Measurements from ENCODE around the gene PLEK. TPM values are rescaled to one million over a fixed set of nuclear protein-coding genes. Genes with fewer than 3 reads are reported as not detected.

Gene PLEK
- total RNA-seq, 4 donors from 2014 or later: 3.0 to 5.2 (median 4.6) TPM; not detected in 1

DNA sequence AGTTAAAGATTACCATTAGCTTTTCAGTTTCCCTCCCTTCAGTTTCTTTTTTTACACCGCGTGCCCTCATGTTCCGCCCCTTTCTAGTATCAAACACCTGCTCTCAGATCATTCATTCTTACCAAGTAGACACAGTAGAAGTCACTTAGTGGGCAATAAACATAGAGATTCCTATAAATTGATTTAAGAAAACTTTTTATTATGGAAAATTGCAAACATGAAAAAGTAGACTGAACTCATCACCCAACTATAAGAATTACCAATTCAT is 24.1 kb upstream of the PLEK start:
- Histone ChIP-seq H3K27me3 (peaks cover 3% of the 10 kb centered on the region), H3K36me3 (no peaks in the 10 kb centered on the region), H3K4me1 (no peaks in the 10 kb centered on the region), H3K4me3 (no peak overlapping the region), H3K27ac (no peak overlapping the region), H3K9me3 (no peaks in the 10 kb centered on the region)
- TF ChIP-seq POLR2A (IDR thresholded peaks at IDR 0.05): no peak
- no peak for TF ChIP-seq EP300 (IDR thresholded peaks at IDR 0.05; ENCODE audit: low read depth)
- TF ChIP-seq POLR2AphosphoS5 (IDR thresholded peaks at IDR 0.05): no peak
- TF ChIP-seq, protein P1, sequence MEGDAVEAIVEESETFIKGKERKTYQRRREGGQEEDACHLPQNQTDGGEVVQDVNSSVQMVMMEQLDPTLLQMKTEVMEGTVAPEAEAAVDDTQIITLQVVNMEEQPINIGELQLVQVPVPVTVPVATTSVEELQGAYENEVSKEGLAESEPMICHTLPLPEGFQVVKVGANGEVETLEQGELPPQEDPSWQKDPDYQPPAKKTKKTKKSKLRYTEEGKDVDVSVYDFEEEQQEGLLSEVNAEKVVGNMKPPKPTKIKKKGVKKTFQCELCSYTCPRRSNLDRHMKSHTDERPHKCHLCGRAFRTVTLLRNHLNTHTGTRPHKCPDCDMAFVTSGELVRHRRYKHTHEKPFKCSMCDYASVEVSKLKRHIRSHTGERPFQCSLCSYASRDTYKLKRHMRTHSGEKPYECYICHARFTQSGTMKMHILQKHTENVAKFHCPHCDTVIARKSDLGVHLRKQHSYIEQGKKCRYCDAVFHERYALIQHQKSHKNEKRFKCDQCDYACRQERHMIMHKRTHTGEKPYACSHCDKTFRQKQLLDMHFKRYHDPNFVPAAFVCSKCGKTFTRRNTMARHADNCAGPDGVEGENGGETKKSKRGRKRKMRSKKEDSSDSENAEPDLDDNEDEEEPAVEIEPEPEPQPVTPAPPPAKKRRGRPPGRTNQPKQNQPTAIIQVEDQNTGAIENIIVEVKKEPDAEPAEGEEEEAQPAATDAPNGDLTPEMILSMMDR (IDR thresholded peaks at IDR 0.05): no peak
- intact Hi-C loops (cut with DNase I; ENCODE audit: low total_unique reads): no loop called here
- WGBS, 2 donors (ENCODE audit: low coverage in 1 of 2): 67 to 70% methylated on average over 3 of the region's 3 CpGs
- DNase-seq: no peak
- in situ Hi-C loops (cut with MboI; ENCODE audit: low pct_ligation_motif_present in 1 of 4, low pct_unique_long_range_greater_than_20kb in 1 of 4, low sequenced_read_pairs in 3 of 4): no loop called here

DNA sequence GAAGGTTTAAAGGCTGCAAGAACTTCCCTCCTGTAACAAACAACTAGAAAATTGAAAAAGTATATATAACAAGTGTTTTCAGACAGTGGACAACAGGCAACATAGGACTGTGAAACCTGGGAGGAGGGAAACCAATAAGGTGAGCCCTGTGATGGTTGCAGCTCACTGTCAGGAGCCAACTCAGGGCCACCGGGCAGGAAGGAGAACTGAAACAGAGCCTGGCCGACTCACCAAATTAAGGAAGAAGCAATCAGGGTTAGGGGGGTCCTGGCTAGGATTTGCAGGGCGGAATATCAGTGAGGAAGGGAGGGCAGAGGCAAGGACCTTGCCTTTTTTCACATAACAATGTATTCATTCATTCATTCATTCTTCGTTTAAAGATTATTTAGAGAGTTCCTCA is 23.5 kb upstream of the PLEK start:
- 62 to 79% methylated on average over 3 to 4 of the region's 4 CpGs for WGBS, 2 donors (ENCODE audit: low coverage in 1 of 2)
- no peak for DNase-seq
- Histone ChIP-seq H3K9me3 (no peaks in the 10 kb centered on the region), H3K27ac (no peak overlapping the region), H3K4me1 (no peaks in the 10 kb centered on the region), H3K4me3 (no peak overlapping the region), H3K27me3 (peaks cover 6% of the 10 kb centered on the region), H3K36me3 (no peaks in the 10 kb centered on the region)
- in situ Hi-C loops (cut with MboI; ENCODE audit: low pct_ligation_motif_present in 1 of 4, low pct_unique_long_range_greater_than_20kb in 1 of 4, low sequenced_read_pairs in 3 of 4): no loop called here
- intact Hi-C loops (cut with DNase I; ENCODE audit: low total_unique reads): no loop called here
- TF ChIP-seq EP300 (IDR thresholded peaks at IDR 0.05; ENCODE audit: low read depth) (no peak), POLR2A (IDR thresholded peaks at IDR 0.05) (no peak), POLR2AphosphoS5 (IDR thresholded peaks at IDR 0.05) (no peak)
- TF ChIP-seq, protein P1 (IDR thresholded peaks at IDR 0.05): no peak

DNA sequence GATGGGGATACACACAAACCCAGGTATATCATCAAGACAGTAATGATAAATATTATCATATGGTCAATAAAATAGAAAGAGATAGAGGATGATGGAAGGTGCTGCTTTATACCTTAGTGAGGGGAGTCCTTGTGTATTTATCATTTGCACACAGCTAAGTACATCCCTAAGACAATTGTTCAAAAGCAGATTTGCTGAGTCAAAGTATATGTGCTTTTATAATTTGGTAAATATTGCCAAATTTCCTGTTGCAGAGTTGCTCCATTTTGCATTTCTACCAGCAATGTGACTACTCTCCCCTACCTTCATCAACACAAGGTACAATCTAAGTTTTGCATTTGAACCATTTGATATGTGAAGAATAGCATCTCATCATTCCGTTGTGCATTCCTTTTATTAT is 22.6 kb upstream of the PLEK start:
- H3K27ac ChIP-seq: no peak overlapping the region
- TF ChIP-seq EP300 (IDR thresholded peaks at IDR 0.05; ENCODE audit: low read depth) (no peak), POLR2A (IDR thresholded peaks at IDR 0.05) (no peak), POLR2AphosphoS5 (IDR thresholded peaks at IDR 0.05) (no peak)
- TF ChIP-seq, protein P1 (IDR thresholded peaks at IDR 0.05): no peak
- in situ Hi-C loops (cut with MboI; ENCODE audit: low pct_ligation_motif_present in 1 of 4, low pct_unique_long_range_greater_than_20kb in 1 of 4, low sequenced_read_pairs in 3 of 4) (no loop called here), intact Hi-C loops (cut with DNase I; ENCODE audit: low total_unique reads) (no loop called here)
- 86 to 91% methylated on average over 1 of the region's 1 CpG for WGBS, 2 donors (ENCODE audit: low coverage in 1 of 2)
- no peaks in the 10 kb centered on the region for H3K9me3 ChIP-seq
- no peak overlapping the region for H3K4me3 ChIP-seq
- no peaks in the 10 kb centered on the region for H3K4me1 ChIP-seq
- H3K27me3 ChIP-seq: peaks cover 6% of the 10 kb centered on the region
- DNase-seq: no peak
- no peaks in the 10 kb centered on the region for H3K36me3 ChIP-seq

DNA sequence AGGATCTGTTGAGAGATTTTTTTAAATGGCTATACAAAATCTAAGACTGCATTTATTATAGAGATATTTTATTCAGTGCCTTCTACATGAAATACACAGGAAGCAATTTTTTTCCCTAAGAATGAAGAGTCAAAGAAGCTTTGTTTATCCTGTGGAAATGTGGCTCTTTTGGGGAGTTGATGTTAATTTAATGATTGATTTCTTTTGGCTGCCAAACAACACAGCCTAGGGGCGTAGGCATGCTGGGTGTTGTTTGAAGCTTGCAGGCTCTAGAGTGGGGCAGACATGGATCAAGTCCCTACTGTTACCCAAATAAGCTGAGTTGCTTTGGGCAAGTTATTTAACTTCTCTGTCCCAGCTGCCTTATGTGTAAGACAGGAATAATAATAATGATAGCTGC is 21.1 kb upstream of the PLEK start:
- no peak for DNase-seq
- Histone ChIP-seq H3K27me3 (peaks cover 6% of the 10 kb centered on the region), H3K4me3 (no peak overlapping the region), H3K4me1 (no peaks in the 10 kb centered on the region), H3K9me3 (no peaks in the 10 kb centered on the region), H3K27ac (no peak overlapping the region), H3K36me3 (no peaks in the 10 kb centered on the region)
- intact Hi-C loops (cut with DNase I; ENCODE audit: low total_unique reads) (no loop called here), in situ Hi-C loops (cut with MboI; ENCODE audit: low pct_ligation_motif_present in 1 of 4, low pct_unique_long_range_greater_than_20kb in 1 of 4, low sequenced_read_pairs in 3 of 4) (no loop called here)
- 37 to 88% methylated on average over 1 of the region's 1 CpG for WGBS, 2 donors (ENCODE audit: low coverage in 1 of 2)
- TF ChIP-seq POLR2A (IDR thresholded peaks at IDR 0.05) (no peak), POLR2AphosphoS5 (IDR thresholded peaks at IDR 0.05) (no peak), EP300 (IDR thresholded peaks at IDR 0.05; ENCODE audit: low read depth) (no peak)
- TF ChIP-seq, protein P1 (IDR thresholded peaks at IDR 0.05): no peak

Data from transverse colon (tissue), 4 donors.